ENCODE measurements around the gene SBF2.

Gene SBF2

DNA sequence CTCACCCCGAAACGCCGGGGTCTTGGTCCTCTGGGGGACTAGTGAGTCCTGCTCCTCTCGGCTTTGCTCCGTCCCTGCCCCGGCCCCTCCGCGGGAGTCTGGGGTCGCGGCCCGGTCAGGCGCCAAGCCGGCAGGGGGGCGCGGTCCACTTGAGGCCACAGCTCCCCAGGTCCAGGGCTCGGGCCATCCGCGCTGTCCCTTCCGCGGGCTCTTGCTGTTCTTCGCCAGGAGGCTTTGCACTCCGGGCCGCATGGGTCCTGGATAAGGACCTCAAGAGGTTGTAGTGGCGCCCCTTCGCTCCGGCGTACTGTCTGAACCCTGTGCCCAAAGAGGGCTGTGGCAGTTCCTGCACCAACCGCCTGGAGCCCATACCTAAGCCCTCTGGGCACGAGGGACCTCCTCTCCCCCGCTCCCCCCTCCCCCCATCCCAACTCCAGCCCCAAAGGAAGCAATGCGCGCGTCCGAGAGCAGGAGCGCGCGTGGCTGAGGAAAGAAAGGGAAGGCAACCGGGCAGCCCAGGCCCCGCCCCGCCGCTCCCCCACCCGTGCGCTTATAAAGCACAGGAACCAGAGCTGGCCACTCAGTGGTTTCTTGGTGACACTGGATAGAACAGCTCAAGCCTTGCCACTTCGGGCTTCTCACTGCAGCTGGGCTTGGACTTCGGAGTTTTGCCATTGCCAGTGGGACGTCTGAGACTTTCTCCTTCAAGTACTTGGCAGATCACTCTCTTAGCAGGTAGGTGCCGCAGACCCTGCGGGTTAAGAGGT lies 10.7 kb upstream of the SBF2 start, which contains the start of gene ADM:
Gene ADM, plus strand, starts transcription at position 579 of the 767 bp plus-strand sequence. CDS start 628 bp downstream, outside the sequence.
- peak within 1 kb of the TSS; percentile 90 for H3K4me3 ChIP-seq (ENCODE audit: low read length)
- peak; percentile 15 for TF ChIP-seq CTCF (IDR thresholded peaks at IDR 0.05; ENCODE audit: insufficient read depth, low read depth, low read length, missing control alignments)
- DNase-seq (ENCODE audit: low read depth) = peak; percentile 88

GRCh38 chr11:10303558-10304363 lies 9.7 kb upstream of the SBF2 start:
- peak; percentile 90 for DNase-seq (ENCODE audit: low read depth)
- H3K4me3 ChIP-seq (ENCODE audit: low read length) = peak overlapping the region; percentile 90
- TF ChIP-seq CTCF (IDR thresholded peaks at IDR 0.05; ENCODE audit: insufficient read depth, low read depth, low read length, missing control alignments) = peak; percentile 7

DNA sequence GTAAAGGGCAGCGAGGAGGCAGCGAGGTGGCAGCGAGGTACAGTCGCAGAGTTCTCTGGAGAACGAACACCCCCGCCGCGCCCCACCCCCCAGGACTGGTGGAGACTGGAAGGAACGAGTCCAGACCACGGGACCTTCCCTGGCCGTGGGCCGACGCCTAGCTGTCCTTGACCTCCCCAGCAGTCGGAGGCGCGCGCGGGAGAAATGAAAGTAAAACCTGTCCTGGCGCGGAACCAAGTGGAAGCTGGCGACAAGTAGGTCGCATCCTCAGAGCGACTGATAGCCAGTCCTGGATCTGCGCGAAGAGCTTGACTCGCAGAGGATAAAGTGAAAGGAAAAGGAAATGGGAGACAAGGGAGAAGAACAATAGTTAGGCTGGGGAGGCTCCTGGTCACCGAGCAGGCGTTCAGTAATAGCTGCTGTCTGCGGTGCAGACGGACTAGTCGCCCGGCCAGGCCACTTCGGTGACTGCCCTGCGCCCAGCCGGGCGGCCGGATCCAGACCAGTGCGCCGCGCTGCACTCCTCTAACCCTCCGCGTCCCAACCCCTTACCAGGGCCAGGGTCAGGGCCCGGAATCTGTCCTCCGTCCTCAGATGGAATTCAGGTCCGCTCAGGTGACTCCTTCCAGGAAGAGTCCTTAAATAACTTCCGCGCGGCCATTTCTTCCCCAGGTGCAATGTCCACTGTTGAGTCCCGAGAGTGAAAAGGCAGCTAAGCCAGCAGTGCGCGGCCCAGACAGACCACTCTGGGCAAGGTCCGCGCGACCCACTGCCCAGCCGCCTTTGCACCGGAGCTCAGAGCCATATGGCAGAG lies 8.9 kb upstream of the SBF2 start:
- no peak for TF ChIP-seq CTCF (IDR thresholded peaks at IDR 0.05; ENCODE audit: insufficient read depth, low read depth, low read length, missing control alignments)
- H3K4me3 ChIP-seq (ENCODE audit: low read length) = peak overlapping the region; percentile 90
- DNase-seq (ENCODE audit: low read depth) = peak; percentile 47

- peak overlapping the region; percentile 90 for H3K4me3 ChIP-seq (ENCODE audit: low read length)
- TF ChIP-seq CTCF (IDR thresholded peaks at IDR 0.05; ENCODE audit: insufficient read depth, low read depth, low read length, missing control alignments) = no peak
- peak; percentile 34 for DNase-seq (ENCODE audit: low read depth)
Measured at GRCh38 chr11:10302359-10302743, 8.3 kb upstream of the SBF2 start.

DNA sequence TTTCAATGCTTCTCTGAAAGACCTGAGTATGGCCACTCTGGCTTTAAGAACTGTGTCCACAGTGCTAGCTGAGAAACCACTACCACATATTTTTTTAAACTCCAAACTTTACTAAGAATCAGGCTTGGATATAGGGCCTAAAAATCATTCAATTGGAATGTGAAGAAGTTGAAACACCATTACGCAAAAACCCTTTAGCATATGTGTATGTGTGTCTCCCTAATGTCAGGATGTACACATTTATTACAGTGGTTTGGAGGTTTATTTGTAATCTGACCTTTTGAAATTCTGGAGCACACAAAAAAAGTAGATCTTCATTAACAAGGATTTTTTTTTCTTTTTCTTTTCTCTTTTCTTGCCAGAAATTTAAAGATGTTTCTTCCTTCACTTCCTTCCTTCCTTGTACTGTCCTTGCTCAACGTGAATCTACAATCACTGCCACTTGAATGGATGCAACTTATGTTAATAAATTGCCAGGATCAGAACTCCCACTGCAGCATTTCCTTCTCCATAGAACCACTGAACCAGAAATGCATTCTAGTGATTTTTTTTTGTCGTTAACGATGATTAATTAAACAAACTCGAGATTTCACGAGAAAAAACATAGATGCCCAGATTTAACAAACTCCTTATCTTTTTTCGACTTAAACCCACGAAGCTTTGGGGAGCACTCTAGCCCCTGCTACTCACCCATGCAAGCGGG lies 7.8 kb upstream of the SBF2 start:
- H3K4me3 ChIP-seq (ENCODE audit: low read length) = peak overlapping the region; percentile 90
- TF ChIP-seq CTCF (IDR thresholded peaks at IDR 0.05; ENCODE audit: insufficient read depth, low read depth, low read length, missing control alignments) = no peak
- peak; percentile 69 for DNase-seq (ENCODE audit: low read depth)

- no peak overlapping the region for H3K4me3 ChIP-seq (ENCODE audit: low read length)
- TF ChIP-seq CTCF (IDR thresholded peaks at IDR 0.05; ENCODE audit: insufficient read depth, low read depth, low read length, missing control alignments) = no peak
- peak; percentile 55 for DNase-seq (ENCODE audit: low read depth)
Measured at GRCh38 chr11:10298342-10298741, 4.3 kb upstream of the SBF2 start.
